GM12878 (cell line): ENCODE data around the gene GSS.

ENCODE experiments used
- CTCF ChIP-seq, 3 experiments: IDR thresholded peaks in 2 of 3; conservative IDR thresholded peaks in 1 of 3; 2 replicates each; pipeline ENCODE4 v1.5.1; 2011; ENCODE audit warnings: low read depth in 3 of 3, low read length in 3 of 3, mild to moderate bottlenecking in 3 of 3, control low read depth in 2 of 3, moderate library complexity in 2 of 3, inconsistent platforms in 1 of 3, mixed read lengths in 1 of 3; ENCODE audit not compliant: control insufficient read depth in 2 of 3, insufficient read depth in 1 of 3; ENCODE audit errors: extremely low read depth in 1 of 3
- EP300 ChIP-seq, 2 experiments: fragments of 150-350 bp in 1 of 2; IDR thresholded peaks; 2 replicates each; pipeline ENCODE4 v1.6.1; 2011 to 2012; ENCODE audit warnings: low read depth in 2 of 2, low read length in 2 of 2, borderline replicate concordance in 1 of 2, improper control_type of control experiment in 1 of 2, inconsistent platforms in 1 of 2; ENCODE audit not compliant: control insufficient read depth in 1 of 2
- FOXK2 ChIP-seq: fragments of 450-650 bp; IDR thresholded peaks from 2 replicates; pipeline ENCODE4 v1.6.1; 2017; ENCODE audit warnings: mild to moderate bottlenecking, moderate library complexity
- GABPA ChIP-seq: IDR thresholded peaks from 2 replicates; pipeline ENCODE4 v1.6.1; 2014; ENCODE audit warnings: antibody characterized with exemption, low read depth, mild to moderate bottlenecking, inconsistent platforms
- NFXL1 ChIP-seq: fragments of 450-650 bp; IDR thresholded peaks from 2 replicates; pipeline ENCODE4 v1.6.1; 2017; ENCODE audit warnings: antibody characterized with exemption, mild to moderate bottlenecking, borderline replicate concordance
- SREBF1 ChIP-seq: IDR thresholded peaks from 2 replicates; pipeline ENCODE4 v1.6.1; 2012; ENCODE audit warnings: mild to moderate bottlenecking, low read length

- TF ChIP-seq SREBF1 (no peak), GABPA (no peak), FOXK2 (no peak), CTCF (IDR thresholded peaks at IDR 0.05 in 2 of 3, conservative IDR thresholded peaks at IDR 0.05 in 1 of 3; ENCODE audit: control insufficient read depth in 2 of 3, extremely low read depth in 1 of 3, insufficient read depth in 1 of 3, low read depth in 3 of 3, low read length in 3 of 3) (no peak), EP300 (IDR thresholded peaks at IDR 0.05; ENCODE audit: borderline replicate concordance in 1 of 2, control insufficient read depth in 1 of 2, low read depth in 2 of 2, low read length in 2 of 2) (no peak), NFXL1 (no peak)
Observed at GRCh38 chr20:34992751-34993417, 37.3 kb upstream of the GSS start.
